Cardiac muscle cell (in vitro differentiated cells and primary cell): ENCODE data around the gene MGAT4B. TPM values are rescaled to one million over a fixed set of nuclear protein-coding genes. Genes with fewer than 3 reads are reported as not detected.

ENCODE experiments used
- DNase-seq, 2 donors: peaks; one replicate each; pipeline versions ENCODE4 v3.0.0 to v3.0.0-alpha.2; 2010 to 2017; ENCODE audit warnings: low read depth in 1 of 2, low spot score in 1 of 2
- H3K27ac ChIP-seq: fragments of 200-600 bp; sonication (generic); 2 replicates; pipeline ENCODE4 v1.5.1; 2016
- H3K27me3 ChIP-seq: fragments of 200-600 bp; sonication (generic); 2 replicates; pipeline ENCODE4 v1.6.0; 2016; ENCODE audit warnings: control low read depth
- H3K36me3 ChIP-seq: fragments of 200-600 bp; sonication (generic); 2 replicates; pipeline ENCODE4 v1.5.1; 2016; ENCODE audit warnings: control low read depth
- H3K4me1 ChIP-seq: fragments of 200-600 bp; sonication (generic); 2 replicates; pipeline ENCODE4 v1.8.1; 2017; ENCODE audit warnings: low read depth, mild to moderate bottlenecking, mixed run types
- H3K4me3 ChIP-seq: fragments of 200-600 bp; sonication (generic); 2 replicates; pipeline ENCODE4 v1.5.1; 2016; ENCODE audit warnings: mild to moderate bottlenecking
- H3K9me3 ChIP-seq: fragments of 200-600 bp; sonication (generic); 2 replicates; pipeline ENCODE4 v1.5.1; 2017; ENCODE audit warnings: low read depth, mild to moderate bottlenecking, control low read depth
- polyA plus RNA-seq: library from polyadenylated mRNA; unstranded; fragments of >200 nt; fragmentation: Nextera tagmentation; extraction: Ambion mirVana; gene quantifications from 2 replicates; pipeline ENCODE4 v1.2.1, GENCODE V29; 2016
- total RNA-seq: library from RNA; depleted of rRNA; stranded (reverse); fragments of >200 nt; gene quantifications from 2 replicates; pipeline ENCODE4 v1.2.3, GENCODE V29; 2016
- TF ChIP-seq, protein P1 (sequence below): IDR thresholded peaks from 2 replicates; pipeline ENCODE4 v1.5.1; 2012; ENCODE audit warnings: low read depth, mild to moderate bottlenecking, low read length

The MGAT4B gene
- total RNA-seq (192 and 196 TPM in 2 replicates), polyA plus RNA-seq (184 and 221 TPM in 2 replicates)

- Histone ChIP-seq H3K36me3 (no peaks in the 10 kb centered on the region), H3K4me1 (peaks cover 22% of the 10 kb centered on the region), H3K9me3 (no peaks in the 10 kb centered on the region), H3K27ac (peak within 1 kb of the TSS; percentile 86), H3K4me3 (peak within 1 kb of the TSS; percentile 98), H3K27me3 (no peaks in the 10 kb centered on the region)
- peak; percentile 83 to 87 for DNase-seq
- TF ChIP-seq, protein P1, sequence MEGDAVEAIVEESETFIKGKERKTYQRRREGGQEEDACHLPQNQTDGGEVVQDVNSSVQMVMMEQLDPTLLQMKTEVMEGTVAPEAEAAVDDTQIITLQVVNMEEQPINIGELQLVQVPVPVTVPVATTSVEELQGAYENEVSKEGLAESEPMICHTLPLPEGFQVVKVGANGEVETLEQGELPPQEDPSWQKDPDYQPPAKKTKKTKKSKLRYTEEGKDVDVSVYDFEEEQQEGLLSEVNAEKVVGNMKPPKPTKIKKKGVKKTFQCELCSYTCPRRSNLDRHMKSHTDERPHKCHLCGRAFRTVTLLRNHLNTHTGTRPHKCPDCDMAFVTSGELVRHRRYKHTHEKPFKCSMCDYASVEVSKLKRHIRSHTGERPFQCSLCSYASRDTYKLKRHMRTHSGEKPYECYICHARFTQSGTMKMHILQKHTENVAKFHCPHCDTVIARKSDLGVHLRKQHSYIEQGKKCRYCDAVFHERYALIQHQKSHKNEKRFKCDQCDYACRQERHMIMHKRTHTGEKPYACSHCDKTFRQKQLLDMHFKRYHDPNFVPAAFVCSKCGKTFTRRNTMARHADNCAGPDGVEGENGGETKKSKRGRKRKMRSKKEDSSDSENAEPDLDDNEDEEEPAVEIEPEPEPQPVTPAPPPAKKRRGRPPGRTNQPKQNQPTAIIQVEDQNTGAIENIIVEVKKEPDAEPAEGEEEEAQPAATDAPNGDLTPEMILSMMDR, result no peak
These were observed at the start of gene MGAT4B for GRCh38 chr5:179806250-179807048. Gene MGAT4B (minus strand): TSS chr5:179806866. CDS start chr5:179806583, 283 bp downstream.

GRCh38 chr5:179854356-179854755 is 47.7 kb upstream of the MGAT4B start:
- H3K36me3 ChIP-seq, result peaks cover 18% of the 10 kb centered on the region
- no peak for DNase-seq

DNA sequence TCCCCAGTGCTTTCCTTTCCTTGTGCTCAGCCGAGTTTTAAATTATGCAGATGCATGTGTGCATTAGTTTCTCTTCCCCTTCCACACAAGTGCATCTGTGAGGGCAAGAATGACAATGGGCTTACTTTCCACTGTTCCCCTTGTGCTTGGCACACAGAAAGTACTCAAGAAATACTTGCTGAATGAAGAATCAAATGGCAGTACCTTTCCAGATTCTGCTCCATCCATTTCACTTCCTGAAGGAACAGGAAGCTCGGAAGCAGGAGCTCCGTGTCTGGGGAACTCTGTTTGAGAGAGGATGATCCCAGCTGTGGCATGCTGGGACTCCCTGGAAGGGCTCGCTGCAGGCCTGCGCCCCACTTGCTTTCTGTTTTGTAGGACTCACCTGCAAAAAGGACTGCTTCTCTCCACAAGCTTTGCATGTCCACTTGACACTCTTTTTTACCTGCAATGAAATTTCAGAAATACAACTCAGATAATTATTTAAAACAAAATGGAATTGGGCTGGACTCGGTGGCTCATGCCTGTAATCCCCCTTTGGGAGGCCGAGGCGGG is 46.4 kb upstream of the MGAT4B start:
- Histone ChIP-seq H3K27ac (no peak overlapping the region), H3K36me3 (peaks cover 25% of the 10 kb centered on the region), H3K9me3 (no peaks in the 10 kb centered on the region), H3K4me1 (no peaks in the 10 kb centered on the region), H3K4me3 (no peak overlapping the region), H3K27me3 (no peaks in the 10 kb centered on the region)
- DNase-seq, result no peak
- TF ChIP-seq, protein P1, result no peak

More at GRCh38 chr5:179854356-179854755, 47.7 kb upstream of the MGAT4B start:
- no peak overlapping the region for H3K27ac ChIP-seq
- no peak overlapping the region for H3K4me3 ChIP-seq
- peaks cover 1% of the 10 kb centered on the region for H3K4me1 ChIP-seq
- TF ChIP-seq, protein P1, result no peak
- H3K27me3 ChIP-seq, result no peaks in the 10 kb centered on the region
- H3K9me3 ChIP-seq, result no peaks in the 10 kb centered on the region

DNA sequence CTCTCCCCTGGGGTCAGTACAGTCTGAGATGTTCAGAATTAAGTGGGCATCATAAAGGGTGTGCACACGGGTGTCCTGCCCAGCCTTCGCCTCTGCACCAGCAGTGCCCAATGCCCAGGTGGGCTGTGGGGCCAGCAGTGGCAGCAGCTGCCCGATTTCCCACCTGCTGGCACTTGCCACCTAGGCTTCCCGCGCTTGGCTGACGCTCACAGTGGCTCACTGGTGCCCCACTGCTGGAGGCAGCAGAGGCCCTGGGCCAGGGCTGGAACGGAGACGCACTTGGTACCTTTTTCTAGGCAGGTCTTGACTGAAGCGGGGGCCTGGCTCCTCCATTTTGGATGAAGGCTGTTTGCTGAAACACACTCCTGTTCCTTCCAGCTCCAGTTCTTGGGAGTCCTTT is 35.0 kb upstream of the MGAT4B start:
- TF ChIP-seq, protein P1, result no peak
- Histone ChIP-seq H3K9me3 (no peaks in the 10 kb centered on the region), H3K4me3 (no peak overlapping the region), H3K27me3 (no peaks in the 10 kb centered on the region), H3K27ac (no peak overlapping the region), H3K4me1 (no peaks in the 10 kb centered on the region), H3K36me3 (peaks cover 24% of the 10 kb centered on the region)
- DNase-seq, result no peak

DNA sequence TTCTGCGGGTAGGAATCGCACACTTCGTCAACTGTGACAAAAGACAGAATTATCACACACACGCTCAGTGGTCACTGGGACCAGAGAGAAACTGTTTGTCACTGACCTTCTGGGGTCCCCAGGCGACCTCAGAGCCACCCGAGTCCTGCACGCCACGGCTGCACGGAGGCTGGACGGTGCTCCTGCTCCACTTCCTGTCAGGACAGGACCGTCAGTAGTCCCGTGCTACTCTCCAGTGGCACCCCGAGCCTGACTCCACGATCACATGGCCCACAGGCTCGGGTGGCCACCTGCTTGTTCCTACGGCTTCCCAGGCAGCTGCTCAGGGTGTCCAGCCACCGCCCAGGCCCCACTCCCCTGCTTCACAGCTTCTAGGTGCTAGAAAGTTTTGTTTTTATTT is 34.1 kb upstream of the MGAT4B start:
- no peak for DNase-seq
- H3K27ac ChIP-seq, result no peak overlapping the region
- H3K36me3 ChIP-seq, result peaks cover 31% of the 10 kb centered on the region
- H3K9me3 ChIP-seq, result no peaks in the 10 kb centered on the region
- H3K4me1 ChIP-seq, result no peaks in the 10 kb centered on the region
- no peaks in the 10 kb centered on the region for H3K27me3 ChIP-seq
- no peak overlapping the region for H3K4me3 ChIP-seq
- TF ChIP-seq, protein P1, result no peak
